CD4-positive, alpha-beta T cell treated with Interleukin-4 for 4 hours (primary cell): ENCODE results near the gene CHRM5.
A peak's percentile ranks its signal among the peaks of the same experiment; 100 is the strongest.
"Not testable (repeated sequence)": the region's sequence is repeated elsewhere in the genome, so short reads cannot be mapped to it uniquely, and the experiment has no call there.

ENCODE experiments used
- DNase-seq: peaks from one replicate; pipeline ENCODE4 v3.0.0-alpha.2; 2020

CHRM5 gene

DNA sequence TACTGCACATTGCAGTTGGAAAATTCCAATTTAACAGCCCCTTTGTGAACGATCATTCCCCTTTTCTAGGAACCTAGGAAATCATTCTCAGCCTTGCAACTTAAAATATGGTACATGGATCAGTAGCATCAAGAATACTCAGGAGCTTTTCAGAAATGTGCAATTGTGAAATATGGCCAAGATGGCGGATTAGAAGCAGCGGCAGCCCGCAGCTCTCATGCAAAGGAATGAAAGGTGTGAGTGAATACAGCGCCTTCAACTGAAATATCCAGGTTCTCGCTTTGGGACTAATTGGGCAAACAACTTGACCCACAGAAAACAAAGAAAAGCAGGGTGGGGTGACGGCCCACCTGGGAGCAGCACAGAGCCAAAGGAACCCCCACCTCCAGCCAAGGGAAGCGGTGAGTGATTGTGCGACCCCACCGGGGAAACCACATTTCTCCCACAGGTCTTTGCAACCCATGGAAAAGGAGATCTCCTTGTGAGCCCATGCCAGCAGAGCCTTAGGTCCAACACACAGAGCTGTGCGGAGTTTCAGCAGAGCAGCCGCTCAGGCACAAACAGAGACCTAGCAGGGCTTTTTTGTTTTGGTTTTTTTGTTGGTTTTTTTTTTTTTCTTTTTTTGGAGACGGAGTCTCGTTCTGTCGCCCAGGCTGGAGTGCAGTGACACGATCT lies 78.3 kb downstream of the CHRM5 start:
- DNase-seq = no peak

DNA sequence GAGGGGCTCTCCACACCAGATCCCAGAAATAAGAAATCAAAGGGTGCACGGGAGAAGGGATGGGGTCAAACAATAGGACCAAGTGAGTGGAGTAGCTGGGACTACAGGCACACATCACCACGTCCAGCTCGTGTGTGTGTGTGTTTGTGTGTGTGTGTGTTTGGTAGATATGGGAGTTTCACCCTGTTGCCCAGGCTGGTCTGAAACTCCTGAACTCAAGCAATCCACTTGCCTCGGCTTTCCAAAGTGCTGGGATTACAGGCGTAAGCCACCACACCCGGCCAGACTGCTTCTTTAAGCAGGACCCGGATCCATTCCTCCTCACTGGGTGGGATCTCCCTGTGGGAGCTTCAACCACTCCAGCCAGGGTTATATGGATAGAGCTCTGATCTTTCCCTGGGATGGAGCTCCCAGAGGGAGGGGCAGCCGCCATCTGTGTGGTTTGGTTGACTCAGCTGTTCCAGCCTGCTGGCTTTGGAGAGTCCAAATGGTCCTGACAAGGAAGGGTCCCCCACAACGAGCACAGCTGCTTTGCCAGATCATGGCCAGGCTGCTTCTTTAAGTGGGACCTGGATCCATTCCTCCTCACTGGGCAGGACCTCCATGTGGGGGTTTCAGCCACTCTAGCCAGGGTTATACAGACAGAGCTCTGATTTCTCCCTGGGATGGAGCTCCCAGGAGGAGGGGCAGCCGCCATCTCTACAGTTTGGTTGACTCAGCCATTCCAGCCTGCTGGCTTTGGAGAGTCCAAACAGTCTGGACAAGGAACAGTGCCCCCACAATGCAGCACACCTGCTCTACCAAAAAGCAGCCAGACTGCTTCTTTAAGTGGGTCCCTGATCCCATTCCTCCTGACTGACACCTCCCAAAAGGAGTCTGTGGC lies 79.8 kb downstream of the CHRM5 start:
- DNase-seq = no peak

DNA sequence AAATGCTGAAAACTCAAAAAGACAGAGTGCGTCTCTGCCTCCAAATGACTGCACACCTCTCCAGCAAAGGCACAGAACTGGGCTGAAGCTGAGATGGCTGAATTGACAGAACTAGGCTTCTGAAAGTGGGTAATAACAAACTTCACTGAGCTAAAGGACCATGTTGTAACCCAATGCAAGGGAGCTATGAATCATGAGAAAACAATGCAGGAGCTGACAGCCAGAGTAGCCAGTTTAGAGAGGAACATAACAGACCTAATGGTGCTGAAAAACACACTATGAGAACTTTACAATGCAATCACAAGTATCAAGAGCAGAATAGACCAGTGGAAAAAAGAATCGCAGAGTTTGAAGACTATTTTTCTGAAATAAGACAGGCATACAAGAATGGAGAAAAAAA lies 80.8 kb downstream of the CHRM5 start:
- DNase-seq = no peak

DNA sequence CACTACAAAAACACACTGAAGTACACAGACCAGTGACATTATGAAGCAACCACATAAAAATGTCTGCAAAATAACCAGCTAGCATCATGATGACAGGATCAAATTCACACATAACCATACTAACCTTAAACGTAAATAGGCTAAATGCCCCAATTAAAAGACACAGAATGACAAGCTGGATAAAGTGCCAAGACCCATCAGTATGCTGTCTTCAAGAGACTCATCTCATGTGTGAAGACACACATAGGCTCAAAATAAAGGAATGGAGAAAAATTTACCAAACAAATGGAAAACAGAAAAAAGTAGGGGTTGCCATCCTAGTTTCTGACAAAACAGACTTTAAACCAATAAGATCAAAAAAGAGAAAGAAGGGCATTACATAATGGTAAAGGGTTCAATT lies 82.1 kb downstream of the CHRM5 start:
- DNase-seq = not testable (repeated sequence)

DNA sequence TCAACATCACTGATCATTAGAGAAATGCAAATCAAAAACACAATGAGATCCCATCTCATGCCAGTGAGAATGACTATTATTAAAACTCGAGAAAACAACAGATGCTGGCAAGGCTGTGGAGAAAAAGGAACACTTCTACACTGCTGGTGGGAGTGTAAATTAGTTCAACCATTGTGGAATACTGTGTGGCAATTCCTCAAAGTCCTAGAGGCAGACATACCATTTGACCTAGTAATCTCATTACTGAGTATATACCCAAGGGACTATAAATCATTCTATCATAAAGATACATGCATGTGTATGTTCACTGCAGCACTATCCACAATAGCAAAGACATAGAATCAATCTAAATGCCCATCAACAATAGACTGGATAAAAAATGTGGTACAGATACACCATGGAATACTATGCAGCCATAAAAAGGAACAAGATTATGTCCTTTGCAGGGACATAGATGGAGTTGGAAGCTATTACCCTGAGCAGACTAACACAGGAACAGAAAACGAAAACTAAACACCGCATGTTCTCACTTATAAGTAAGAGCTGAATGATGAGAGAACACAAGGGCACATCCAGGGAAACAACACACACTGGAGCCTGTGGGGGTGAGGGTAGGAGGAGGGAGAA lies 85.9 kb downstream of the CHRM5 start:
- no peak for DNase-seq

DNA sequence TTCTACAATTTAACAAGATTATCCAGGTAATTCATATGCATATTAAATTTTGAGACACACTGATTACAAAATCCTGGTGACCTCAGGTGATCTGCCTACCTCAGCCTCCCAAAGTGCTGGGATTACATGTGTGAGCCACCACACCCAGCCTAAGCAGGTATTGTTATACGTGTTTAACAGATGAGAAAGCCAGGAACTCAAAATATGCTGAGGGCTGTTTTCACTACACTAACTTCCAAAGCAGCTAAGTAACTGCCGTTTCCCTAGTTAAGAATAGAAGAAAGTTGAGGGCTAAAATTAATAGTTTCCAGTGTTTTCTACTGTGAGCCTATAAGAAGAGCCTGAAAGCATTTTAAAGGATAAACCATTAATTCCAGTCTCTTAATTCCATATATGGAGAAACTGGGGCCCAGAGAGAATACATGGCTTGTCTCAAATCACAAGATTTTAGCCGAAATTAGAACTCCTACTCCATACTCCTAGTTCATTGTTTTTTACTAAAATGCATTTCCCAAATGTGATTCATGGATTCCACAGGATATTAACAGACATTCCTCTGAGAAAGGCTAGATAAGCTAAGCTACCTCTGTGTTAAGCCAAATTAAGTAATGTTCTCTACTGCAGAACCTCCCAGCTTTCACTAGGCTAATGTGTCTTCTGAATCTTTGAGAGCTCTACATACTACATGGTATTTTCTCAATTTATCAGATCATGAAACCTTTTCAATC lies 87.7 kb downstream of the CHRM5 start:
- no peak for DNase-seq

DNA sequence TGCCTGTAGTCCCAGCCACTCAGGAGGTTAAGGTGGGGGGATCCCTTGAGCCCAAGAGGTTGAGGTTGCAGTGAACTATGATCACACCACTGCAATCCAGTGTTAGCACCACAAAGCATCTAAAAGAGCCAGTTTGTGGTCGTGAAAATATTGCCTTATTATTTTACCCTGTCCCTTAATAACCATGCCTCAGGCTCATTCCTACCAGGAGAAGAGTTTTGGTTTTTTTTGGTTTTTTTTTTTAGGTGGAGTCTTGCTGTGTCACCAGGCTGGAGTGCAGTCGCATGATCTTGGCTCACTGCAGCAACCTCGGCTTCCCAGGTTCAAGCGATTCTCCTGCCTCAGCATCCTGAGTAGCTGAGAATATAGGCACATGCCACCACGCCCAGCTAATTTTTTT lies 88.6 kb downstream of the CHRM5 start:
- DNase-seq = no peak

DNA sequence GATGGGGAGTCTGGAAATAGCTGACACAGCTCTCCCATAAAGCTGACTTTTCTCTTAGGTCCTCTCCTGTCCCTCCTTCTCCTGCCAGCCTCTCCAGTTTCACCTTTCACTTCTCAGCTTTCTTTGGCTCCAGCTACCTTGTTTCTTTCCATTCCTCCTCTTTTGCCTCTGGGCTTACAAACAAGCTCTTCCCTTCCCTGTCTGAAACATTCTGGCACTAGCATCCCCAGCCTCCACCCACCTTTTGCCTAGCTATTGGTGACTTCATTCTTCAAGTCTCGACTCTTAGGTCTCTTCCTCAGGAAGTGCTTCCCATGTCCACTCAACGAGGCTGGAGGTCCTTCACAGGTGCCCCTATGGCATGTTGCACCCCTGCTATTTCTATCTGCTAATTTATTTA lies 91.2 kb downstream of the CHRM5 start:
- DNase-seq = no peak

DNA sequence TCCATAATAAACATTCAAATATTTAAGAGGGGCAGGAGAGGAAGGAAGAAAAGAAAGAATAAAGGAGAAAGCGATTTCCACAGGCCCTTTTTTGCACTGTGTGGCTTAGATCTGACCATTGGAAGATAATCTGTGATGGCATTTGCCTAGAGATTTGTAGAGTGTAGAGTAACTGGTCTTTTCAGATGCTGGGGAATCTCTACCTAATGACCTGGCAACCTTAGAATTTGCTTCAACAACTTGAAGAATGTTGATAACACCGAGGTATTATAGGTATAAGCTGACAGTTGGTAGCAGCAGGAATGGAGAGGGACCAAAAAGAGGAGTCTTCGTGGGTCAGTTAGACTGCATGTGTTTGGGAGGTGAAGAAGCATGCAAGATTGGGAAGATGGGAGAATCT lies 91.6 kb downstream of the CHRM5 start:
- DNase-seq = no peak

DNA sequence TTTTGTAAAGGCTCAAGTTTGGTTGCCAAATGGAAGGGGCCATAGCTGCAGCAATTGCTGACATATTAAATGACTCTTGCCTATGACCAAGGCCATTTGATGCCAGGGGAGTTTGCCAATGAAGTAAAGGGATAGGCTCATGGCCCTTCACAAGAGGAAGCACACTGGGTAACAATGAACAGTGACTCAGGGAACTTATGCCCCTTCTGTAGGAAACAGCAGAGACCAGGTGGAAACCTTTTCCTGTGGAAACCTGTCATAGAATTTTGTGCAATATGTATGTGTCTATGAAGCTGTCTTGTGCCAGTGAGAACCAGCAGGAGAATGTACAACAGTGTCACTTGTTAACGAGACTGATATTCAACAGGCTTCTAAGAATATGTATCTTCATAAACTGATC lies 96.1 kb downstream of the CHRM5 start:
- no peak for DNase-seq

DNA sequence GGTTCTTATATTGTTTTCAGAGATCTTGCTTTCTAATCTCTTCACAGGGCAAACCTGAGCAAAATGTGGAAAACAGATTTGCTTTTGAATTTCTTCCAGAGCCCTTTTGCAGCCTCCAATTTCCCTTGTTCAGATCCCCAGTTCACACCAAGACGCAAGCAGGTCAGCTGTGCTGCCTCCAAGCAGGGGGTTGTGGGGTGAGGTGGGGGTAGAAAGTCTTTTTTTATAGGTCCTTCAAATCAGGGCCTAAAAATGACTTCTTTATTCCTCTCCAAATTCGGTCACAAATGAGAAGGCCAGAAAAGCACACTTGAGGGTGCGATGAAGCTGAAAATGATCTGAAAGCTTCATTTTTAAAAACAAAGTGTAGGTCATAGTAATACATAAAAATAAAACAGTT lies 97.0 kb downstream of the CHRM5 start:
- no peak for DNase-seq

DNA sequence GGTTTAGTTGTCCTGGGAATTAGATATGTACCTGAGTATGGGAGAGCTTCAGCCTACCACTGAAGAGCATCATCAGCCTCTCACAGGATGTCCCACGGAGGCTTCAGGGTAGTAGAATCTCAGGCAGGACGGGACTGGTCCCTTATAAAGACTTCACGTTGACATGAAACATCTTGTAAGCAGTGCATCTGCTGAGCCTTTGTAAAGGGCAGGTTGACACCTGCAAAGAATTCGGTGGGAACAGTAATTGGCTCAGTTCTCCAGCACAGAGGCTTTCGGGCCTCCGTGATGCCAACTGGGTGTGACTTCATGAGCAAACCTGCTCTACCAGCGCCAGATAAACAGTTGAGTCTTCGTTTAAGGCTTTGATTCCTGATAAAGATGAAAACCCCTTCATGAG lies 97.6 kb downstream of the CHRM5 start:
- DNase-seq = no peak

DNA sequence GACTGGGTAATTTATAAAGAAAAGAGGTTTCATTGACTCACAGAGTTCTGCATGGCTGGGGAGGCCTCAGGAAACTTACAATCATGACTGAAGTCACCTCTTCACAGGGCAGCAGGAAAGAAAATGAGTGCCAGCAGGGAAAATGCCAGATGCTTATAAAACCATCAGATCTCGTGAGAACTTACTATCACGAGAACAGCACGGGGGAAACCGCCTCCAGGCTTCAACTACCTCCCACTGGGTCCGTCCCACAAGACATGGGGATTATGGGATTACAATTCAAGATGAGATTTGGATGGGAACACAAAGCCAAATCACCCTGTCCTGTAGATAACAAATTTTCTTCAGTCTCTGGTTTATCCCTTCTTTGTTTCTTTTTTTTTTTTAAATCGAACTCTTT lies 101.7 kb downstream of the CHRM5 start:
- DNase-seq = no peak

DNA sequence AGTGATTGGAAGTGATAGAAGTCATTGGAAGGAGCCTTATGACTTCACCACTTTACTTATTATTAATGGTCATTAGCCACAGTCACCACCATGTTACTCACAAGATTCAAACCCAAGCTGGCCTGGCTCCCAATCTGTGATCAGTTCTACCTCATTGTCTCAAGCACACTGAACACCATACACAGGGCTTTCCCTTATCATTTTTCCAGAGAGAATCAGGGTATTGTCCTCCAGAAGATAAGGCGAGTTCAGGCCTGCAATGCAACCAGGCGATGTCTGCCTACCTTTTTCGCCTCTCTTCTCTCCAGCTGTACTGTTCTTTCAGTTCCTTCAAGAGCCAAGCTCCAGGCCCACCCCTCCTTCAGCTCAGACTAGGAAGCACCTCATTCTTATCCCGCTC lies 108.5 kb downstream of the CHRM5 start:
- DNase-seq = no peak

DNA sequence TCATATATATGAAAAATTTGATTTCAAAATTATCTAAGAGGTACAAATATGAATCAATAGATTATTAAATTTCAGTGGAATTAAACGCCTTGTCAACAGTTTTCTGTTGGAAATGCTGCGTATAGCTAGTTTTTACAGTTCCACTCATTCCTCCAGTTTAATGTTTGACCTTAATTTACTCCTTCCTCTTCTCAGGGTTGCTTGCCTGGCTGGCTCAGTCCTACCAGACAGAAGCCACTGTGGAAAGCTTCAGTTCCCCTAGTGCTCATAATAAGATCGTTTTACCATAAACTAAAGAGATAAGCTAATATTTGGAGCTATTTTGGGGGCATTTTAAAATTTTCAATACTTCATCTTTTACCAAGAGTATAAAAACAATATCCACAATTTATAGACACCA lies 110.6 kb downstream of the CHRM5 start:
- DNase-seq = no peak

DNA sequence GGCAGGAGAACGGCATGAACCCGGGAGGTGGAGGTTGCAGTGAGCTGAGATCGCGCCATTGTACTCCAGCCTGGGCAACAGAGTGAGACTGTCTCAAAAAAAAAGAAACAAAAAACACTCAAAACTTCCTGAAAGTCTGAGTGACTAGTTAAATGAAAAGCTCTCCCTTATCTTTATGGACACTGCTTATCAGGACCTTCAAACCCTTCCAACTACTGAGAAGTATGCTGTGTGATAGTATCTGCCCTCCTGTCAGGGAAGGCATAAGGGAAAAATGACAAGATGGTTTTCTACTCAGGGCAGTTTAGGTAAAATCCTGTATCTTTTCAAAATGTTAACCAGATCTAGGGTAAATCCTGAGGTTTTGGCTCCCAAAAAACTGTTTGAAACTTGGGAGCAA lies 111.6 kb downstream of the CHRM5 start:
- no peak for DNase-seq

DNA sequence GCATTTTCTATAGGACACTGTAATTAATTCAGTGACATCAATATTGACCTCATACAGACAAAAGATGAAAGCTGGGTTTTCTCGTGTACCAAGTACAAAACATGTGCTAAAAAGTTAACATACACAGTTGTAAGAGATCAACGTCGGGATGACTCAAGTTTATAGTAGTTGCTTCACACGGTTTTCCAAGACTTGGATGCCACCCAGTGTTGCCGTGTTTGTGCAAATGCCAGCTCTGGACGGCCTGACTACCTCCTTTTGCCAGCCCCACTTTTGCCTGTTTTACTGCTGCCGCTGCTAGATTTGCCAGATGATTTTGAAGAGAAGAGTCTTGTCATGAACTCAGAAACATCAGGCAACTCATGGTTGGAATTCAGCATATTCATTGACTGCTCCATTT lies 115.8 kb downstream of the CHRM5 start:
- no peak for DNase-seq

DNA sequence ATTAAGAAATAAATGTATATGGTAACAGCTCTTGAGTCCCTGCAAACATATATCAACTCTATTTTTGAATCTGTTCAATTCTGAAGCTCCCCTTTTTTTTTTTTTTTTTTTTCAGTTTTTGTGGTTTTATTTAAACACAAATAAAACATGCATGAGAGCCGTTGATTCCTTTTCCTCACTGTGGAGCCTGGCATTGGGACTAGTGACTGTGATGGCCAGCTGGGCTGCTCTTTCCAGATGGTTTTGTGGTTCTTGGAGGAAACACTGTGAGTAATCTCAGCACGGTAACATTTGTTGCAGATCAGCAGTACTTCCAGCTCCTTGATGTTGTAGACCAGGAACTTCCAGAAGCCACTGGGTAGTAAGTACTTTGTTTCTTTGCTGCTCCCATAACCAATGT lies 117.4 kb downstream of the CHRM5 start:
- DNase-seq = no peak

DNA sequence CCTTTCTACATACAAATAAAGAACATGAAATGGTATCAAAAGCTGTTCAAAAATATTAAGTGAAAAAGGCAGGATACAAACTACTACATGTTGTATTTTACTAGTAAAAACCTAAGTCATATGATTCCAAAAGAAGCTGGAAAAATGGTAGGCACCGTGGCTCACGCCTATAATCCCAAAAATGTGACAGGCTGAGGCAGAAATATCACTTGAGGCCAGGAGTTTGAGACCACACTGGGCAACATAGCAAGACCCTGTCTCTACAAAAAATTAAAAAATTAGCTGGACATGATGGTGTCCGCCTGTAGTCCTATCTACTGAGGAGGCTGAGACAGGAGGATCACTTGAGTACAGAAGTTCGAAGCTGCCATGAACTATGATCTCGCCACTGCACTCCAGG lies 131.6 kb downstream of the CHRM5 start:
- no peak for DNase-seq

DNA sequence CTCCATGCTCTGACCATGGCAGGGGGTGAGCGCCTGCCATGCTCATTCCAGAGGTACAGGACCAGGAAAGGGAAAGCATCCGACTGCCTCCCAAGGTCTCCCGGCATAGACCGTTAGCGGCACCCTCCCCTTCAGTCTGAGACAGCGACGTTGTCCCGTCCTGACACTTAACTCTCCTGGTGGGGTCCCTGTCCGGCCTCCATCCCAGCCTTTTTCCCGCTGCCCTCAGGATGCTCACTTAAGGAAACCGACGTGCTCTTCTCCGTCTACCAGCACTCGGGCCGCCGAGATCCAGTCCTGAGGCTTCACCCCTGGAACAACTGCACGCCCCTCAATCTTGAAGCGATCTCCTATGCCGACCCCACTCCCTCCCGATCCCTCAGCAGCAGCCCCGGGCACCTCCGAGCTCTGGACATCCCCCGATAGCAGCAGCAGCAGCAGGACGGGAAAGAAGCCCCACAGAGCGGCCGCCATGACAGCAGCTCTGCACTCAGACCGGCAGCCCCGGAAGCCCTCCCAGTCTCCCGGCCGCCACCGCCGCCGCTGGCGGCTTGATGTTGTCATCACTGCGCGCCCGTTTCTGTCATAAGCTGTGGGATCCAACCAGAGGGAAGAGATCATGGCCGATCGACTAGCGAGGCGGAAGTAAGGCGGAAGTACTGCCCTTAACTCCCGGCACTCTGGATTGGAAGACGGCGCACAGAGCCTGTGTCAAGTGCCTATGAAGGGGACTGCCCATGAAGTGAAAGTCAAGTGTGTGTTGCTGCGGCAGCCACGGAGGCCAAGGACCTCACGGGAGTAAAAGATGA lies 133.3 kb downstream of the CHRM5 start, which contains the start of the genes EMC7 and PGBD4:
Gene EMC7, minus strand, starts transcription at position 497 of the 809 bp plus-strand sequence. Its CDS starts 23 bp downstream, at position 474.
Gene PGBD4, plus strand, starts transcription at position 718 of the 809 bp plus-strand sequence. CDS start 449 bp downstream, outside the sequence.
- peak; percentile 99 for DNase-seq

DNA sequence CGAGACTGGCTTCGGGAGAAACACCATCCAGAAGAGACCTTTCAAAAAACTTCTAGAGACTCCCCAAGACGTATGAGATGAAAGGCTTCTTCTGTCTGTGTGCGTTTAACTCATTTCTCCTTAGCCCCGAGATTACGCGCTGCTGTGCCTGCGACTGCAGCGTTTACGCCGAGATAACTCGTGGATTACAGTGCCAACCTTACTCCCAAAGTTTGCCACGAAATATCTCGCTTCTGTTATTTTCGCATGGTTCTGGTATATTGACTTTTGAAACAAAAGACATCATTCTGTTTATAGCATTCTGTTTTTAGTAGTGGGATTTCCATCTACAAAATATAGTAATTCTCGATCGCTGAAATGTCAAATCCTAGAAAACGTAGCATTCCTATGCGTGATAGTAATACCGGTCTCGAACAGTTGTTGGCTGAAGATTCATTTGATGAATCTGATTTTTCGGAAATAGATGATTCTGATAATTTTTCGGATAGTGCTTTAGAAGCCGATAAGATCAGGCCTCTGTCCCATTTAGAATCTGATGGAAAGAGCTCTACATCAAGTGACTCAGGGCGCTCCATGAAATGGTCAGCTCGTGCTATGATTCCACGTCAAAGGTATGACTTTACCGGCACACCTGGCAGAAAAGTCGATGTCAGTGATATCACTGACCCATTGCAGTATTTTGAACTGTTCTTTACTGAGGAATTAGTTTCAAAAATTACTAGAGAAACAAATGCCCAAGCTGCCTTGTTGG lies 134.1 kb downstream of the CHRM5 start:
- DNase-seq = no peak
